ENCODE results near the gene CRISPLD2. TPM values are rescaled to one million over a fixed set of nuclear protein-coding genes. Genes with fewer than 3 reads are reported as not detected.

The CRISPLD2 gene
- total RNA-seq, 1 donor from 2014 or later = 17.8 TPM

DNA sequence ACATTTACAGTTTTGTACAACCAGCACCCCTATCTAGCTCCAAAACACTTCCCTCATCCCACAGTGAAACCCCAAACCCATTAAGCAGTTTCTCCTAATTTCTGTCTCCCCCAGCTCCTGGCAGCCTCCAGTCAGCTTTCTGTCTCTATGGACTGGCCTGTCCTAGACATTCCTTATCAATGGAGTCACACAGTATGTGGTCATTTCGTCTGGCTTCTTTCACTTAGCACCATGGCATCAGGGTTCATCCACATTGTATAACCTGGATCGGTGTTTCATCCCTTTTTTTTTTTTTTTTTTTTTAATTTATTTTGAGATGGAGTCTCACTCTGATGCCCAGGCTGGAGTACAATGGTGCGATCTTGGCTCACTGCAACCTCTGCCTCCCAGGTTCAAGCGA, 123.0 kb downstream of the CRISPLD2 start:
- H3K4me1 Mint-ChIP-seq (ENCODE audit: unreplicated experiment) = peaks cover 2% of the 10 kb centered on the region
- TF ChIP-seq, protein P1, sequence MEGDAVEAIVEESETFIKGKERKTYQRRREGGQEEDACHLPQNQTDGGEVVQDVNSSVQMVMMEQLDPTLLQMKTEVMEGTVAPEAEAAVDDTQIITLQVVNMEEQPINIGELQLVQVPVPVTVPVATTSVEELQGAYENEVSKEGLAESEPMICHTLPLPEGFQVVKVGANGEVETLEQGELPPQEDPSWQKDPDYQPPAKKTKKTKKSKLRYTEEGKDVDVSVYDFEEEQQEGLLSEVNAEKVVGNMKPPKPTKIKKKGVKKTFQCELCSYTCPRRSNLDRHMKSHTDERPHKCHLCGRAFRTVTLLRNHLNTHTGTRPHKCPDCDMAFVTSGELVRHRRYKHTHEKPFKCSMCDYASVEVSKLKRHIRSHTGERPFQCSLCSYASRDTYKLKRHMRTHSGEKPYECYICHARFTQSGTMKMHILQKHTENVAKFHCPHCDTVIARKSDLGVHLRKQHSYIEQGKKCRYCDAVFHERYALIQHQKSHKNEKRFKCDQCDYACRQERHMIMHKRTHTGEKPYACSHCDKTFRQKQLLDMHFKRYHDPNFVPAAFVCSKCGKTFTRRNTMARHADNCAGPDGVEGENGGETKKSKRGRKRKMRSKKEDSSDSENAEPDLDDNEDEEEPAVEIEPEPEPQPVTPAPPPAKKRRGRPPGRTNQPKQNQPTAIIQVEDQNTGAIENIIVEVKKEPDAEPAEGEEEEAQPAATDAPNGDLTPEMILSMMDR (conservative IDR thresholded peaks at IDR 0.05) = no peak
- H3K27ac Mint-ChIP-seq = no peak overlapping the region
- peaks cover 3% of the 10 kb centered on the region for H3K27me3 Mint-ChIP-seq
- H3K9me3 Mint-ChIP-seq = no peaks in the 10 kb centered on the region
- no peaks in the 10 kb centered on the region for H3K36me3 Mint-ChIP-seq
- H3K4me3 Mint-ChIP-seq = no peak overlapping the region
- DNase-seq (ENCODE audit: extremely low spot score, unreplicated experiment) = no peak

DNA sequence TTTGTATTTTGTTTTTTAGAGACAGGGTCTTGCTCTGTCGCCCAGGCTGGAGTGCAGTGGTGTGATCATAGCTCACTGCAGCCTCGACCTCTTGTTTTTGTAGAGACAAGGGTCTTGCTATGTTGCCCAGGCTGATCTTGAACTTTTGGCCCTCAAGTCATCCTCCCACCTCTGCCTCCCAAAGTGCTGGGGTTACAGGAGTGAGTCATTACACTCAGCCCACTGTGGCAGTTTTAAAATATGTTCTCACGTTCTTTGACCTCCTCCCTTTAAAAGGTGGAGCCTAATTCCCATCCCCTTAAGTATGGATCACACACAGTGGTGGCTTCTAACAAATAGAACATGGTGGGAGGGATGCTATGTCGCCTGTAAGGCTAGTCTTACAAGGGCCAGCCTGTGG, 123.8 kb downstream of the CRISPLD2 start:
- no peak for DNase-seq (ENCODE audit: extremely low spot score, unreplicated experiment)
- no peak overlapping the region for H3K27ac Mint-ChIP-seq
- TF ChIP-seq, protein P1 (conservative IDR thresholded peaks at IDR 0.05) = no peak
- H3K9me3 Mint-ChIP-seq = no peaks in the 10 kb centered on the region
- H3K4me3 Mint-ChIP-seq = no peak overlapping the region
- H3K27me3 Mint-ChIP-seq = peaks cover 3% of the 10 kb centered on the region
- no peaks in the 10 kb centered on the region for H3K36me3 Mint-ChIP-seq
- H3K4me1 Mint-ChIP-seq (ENCODE audit: unreplicated experiment) = no peaks in the 10 kb centered on the region

DNA sequence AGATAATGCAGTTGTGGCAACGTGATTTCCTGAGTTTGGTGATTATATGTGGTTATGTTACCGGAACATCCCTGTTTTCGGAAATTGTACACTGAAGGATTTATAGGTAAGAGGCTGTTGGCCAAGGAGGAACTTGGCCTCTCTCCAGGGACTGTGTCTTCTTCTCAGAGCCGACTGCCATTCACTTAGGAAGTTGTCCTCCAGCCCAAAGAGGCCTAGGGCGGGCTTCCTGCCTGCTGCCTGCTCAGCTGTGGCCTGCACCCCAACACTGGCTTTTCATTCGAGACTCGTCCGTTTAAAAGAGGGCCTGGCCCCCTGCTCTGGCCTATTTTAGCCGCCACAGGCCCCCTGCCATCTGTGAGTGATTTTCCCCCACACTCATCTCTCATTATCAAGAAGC, 127.2 kb downstream of the CRISPLD2 start:
- no peak for DNase-seq (ENCODE audit: extremely low spot score, unreplicated experiment)
- Mint-ChIP-seq H3K9me3 (no peaks in the 10 kb centered on the region), H3K4me1 (ENCODE audit: unreplicated experiment) (peaks cover 5% of the 10 kb centered on the region), H3K27me3 (no peaks in the 10 kb centered on the region), H3K36me3 (no peaks in the 10 kb centered on the region), H3K4me3 (no peak overlapping the region), H3K27ac (no peak overlapping the region)
- TF ChIP-seq, protein P1 (conservative IDR thresholded peaks at IDR 0.05) = no peak

DNA sequence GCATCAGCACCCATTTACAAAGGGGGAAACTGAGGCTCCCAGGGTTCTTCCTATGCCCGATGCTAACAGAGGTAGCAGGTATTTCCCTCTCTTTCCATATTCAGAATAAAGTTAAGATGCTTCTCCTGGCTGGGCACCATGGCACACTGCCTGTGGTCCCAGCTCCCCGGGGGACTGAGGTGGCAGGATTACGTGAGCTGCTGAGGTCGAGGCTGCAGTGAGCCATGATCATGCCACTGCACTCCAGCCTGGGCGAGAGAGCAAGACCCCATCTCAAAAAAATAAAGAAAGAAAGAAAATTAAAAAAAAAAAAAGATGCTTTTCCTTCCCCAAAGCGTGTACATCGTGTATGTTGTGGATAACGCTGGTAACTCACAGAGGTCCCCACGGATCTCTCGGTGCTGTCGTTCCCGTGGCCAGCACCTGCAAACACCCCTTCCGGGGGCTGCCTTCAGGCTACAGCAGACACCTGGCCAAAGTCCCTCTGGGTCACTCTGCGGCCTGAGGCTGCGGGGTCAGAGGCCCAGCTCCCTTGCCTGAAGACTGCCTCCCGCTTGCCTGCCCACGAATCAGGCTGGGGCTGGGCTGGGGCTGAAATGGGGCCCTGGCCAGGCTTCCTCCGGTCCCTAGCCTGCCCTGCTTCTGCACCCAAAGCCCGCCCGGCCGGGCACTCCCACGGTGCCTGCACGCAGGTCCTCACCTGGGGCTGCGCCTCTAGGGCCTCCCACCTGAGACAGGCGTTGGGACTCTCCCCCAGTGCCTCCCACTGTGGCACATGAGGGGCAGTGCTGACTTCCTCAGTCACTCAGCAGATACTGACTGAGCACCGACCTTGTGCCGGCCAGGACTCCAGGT, 128.4 kb downstream of the CRISPLD2 start:
- no peak for DNase-seq (ENCODE audit: extremely low spot score, unreplicated experiment)
- H3K36me3 Mint-ChIP-seq = no peaks in the 10 kb centered on the region
- H3K4me3 Mint-ChIP-seq = no peak overlapping the region
- no peaks in the 10 kb centered on the region for H3K27me3 Mint-ChIP-seq
- TF ChIP-seq, protein P1 (conservative IDR thresholded peaks at IDR 0.05) = no peak
- no peak overlapping the region for H3K27ac Mint-ChIP-seq
- H3K9me3 Mint-ChIP-seq = no peaks in the 10 kb centered on the region
- peaks cover 14% of the 10 kb centered on the region for H3K4me1 Mint-ChIP-seq (ENCODE audit: unreplicated experiment)

DNA sequence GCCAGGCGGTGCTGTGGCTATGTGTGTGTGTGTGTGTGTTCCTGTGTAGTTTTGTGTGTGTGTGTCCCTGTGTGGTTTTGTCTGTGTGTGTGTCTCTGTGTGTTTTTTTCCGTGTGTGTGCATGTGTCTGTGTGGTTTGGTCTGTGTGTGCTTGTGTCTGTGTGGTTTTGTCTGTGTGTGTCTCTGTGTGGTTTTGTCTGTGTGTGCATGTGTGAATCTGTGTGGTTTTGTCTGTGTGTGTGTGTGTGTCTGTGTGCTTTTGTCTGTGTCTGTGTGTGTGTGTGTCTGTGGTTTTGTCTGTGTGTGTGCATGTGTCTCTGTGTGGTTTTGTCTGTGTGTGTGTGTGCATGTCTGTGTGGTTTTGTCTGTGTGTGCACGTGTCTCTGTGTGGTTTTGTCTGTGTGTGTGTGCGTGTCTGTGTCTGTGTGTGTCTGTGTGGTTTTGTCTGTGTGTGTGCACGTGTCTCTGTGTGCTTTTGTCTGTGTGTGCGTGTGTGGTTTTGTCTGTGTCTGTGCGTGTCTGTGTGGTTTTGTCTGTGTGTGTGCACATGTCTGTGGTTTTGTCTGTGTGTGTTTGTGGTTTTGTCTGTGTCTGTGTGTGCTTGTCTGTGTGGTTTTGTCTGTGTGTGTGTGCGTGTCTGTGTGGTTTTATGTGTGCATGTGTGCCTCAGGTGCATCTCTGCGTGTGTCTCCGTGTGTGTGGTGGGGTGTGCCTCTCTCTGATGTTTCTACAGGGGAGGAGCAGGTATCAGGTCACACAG, 129.2 kb downstream of the CRISPLD2 start:
- H3K9me3 Mint-ChIP-seq = no peaks in the 10 kb centered on the region
- no peak overlapping the region for H3K4me3 Mint-ChIP-seq
- TF ChIP-seq, protein P1 (conservative IDR thresholded peaks at IDR 0.05) = no peak
- H3K27me3 Mint-ChIP-seq = no peaks in the 10 kb centered on the region
- H3K36me3 Mint-ChIP-seq = no peaks in the 10 kb centered on the region
- H3K4me1 Mint-ChIP-seq (ENCODE audit: unreplicated experiment) = peaks cover 20% of the 10 kb centered on the region
- DNase-seq (ENCODE audit: extremely low spot score, unreplicated experiment) = no peak
- no peak overlapping the region for H3K27ac Mint-ChIP-seq
